GM13976 (cell line): Measurements from ENCODE around the gene INSC.

Experiments
- DNase-seq: peaks from one replicate; pipeline ENCODE4 v3.0.0; 2012; ENCODE audit warnings: low spot score
- in situ Hi-C: fragments of 300-500 bp; cut with MboI; formaldehyde crosslinking; loops from one replicate; pipeline ENCODE4 v1.12.0; 2022; ENCODE audit warnings: low sequenced_read_pairs, mixed read lengths, inconsistent platforms; ENCODE audit not compliant: unreplicated experiment
- TF ChIP-seq, protein P1 (sequence below): IDR thresholded peaks from 2 replicates; pipeline ENCODE4 v1.5.1; 2012; ENCODE audit warnings: borderline replicate concordance, mild to moderate bottlenecking; ENCODE audit not compliant: insufficient read depth; ENCODE audit errors: extremely low read depth, missing control alignments, control extremely low read depth

Gene INSC

DNA sequence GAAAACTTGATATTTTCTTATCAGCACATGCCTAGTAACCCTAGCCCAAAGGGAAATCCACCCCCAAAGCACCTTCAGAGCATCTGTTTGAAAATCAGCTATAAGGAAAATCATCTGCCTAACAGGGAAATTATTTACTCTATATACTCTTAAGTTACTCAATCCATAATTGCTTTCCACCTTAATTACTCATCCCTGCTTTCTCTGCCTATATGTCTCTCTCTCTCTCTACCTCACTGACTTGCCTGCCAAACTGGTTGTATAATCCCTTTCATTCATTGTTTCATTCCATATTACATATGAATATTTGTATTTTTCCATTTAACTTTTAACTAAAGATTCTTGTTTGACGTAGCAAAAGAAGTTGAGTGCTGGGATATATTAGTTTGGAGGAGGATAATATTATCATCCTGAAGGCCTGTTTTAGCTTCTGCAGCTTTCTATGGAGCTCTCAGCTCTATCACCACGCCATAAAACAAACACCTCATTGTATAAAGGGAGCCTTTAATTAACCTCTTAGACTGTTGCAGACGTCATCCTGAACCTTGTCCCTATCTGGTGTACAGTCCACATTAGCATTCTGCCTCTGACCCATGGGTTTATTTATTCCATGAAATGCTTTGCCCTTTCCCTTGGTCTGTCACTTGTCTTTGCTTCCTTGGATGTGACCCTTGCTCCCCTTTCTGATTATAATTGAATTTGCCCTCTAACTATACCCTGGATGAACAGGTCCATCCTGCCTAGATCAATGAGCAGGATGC, 98.9 kb downstream of the INSC start:
- TF ChIP-seq, protein P1, sequence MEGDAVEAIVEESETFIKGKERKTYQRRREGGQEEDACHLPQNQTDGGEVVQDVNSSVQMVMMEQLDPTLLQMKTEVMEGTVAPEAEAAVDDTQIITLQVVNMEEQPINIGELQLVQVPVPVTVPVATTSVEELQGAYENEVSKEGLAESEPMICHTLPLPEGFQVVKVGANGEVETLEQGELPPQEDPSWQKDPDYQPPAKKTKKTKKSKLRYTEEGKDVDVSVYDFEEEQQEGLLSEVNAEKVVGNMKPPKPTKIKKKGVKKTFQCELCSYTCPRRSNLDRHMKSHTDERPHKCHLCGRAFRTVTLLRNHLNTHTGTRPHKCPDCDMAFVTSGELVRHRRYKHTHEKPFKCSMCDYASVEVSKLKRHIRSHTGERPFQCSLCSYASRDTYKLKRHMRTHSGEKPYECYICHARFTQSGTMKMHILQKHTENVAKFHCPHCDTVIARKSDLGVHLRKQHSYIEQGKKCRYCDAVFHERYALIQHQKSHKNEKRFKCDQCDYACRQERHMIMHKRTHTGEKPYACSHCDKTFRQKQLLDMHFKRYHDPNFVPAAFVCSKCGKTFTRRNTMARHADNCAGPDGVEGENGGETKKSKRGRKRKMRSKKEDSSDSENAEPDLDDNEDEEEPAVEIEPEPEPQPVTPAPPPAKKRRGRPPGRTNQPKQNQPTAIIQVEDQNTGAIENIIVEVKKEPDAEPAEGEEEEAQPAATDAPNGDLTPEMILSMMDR = no peak
- in situ Hi-C loops = no loop called here
- DNase-seq = no peak

DNA sequence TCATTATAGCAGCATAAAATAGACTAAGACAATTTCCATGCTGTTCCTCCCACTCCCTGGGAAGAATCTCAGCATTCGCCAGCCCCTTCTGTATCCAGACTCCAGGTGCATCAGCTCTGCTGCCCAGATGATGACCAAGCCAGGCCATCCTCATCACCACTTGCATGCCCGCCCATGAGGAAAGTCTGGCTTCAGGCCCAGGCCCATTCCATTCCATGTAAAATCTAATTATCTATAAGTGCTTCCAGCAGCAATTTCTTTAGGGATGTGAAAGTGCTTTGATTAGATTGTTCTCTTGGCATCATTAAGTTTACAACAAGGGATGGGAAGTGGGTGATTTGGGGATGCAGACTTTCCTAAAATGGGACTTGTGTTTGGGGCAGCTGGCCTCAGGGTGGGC, 100.3 kb downstream of the INSC start:
- in situ Hi-C loops = no loop called here
- TF ChIP-seq, protein P1 = no peak
- no peak for DNase-seq

DNA sequence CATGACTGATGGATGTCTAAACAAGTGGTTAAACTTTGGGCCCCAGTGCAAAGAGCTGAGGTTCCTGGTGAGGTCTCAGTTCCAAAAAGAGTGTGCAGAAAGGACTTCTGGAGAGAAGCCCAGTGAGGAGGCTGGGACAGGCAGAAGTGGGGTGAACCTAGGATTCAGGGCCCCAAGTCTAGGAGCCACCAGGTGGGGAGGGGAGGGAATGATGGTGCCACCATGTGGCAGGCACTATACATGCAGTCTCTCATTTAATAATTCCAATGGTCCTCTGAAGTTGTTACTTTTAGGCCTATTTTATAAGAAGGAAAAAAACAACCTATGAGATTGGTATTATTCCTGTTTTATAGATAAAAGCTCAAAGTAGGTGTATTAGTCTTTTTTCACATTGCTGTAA, 102.0 kb downstream of the INSC start:
- TF ChIP-seq, protein P1 = peak; percentile 34
- in situ Hi-C loops = no loop called here
- DNase-seq = peak; percentile 43

DNA sequence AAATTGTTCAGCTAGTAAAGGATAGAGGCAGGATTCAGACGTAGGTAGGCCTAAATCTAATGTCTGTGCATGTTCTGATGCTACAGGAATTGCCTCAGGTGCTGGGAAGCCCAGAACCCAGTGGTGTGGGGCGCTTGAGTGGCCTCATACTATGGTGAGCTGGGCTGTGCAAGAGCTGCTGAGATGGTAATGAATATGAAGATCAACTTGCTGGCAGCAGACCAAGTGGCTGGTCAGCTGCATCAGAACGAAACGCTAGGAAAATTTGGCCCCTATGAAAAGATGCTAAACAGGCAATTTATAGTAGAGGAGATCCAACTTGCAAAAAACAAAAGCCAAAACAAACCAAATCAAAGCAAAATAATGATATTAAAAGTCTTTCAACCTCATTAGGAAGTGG, 102.7 kb downstream of the INSC start:
- DNase-seq = no peak
- TF ChIP-seq, protein P1 = no peak
- in situ Hi-C loops = no loop called here

DNA sequence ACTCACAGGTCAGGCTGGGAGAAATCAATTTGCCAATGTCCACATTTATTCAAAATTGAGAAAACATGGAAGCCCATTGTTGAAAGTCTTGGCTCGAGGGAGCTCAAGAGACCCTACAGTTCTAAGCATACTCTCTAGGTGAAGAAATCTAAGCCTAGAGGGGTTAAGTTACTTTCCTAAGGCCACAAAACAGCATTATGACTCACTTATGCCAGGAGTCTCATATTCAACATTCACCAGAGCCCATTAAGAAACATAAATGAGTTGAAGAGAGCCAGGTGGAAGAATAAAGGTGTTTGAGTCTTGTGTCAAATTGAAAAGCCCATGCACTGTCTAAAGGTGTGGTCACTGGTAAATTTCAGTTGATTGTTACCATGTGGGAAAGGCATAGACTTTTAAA, 108.1 kb downstream of the INSC start:
- TF ChIP-seq, protein P1 = no peak

DNA sequence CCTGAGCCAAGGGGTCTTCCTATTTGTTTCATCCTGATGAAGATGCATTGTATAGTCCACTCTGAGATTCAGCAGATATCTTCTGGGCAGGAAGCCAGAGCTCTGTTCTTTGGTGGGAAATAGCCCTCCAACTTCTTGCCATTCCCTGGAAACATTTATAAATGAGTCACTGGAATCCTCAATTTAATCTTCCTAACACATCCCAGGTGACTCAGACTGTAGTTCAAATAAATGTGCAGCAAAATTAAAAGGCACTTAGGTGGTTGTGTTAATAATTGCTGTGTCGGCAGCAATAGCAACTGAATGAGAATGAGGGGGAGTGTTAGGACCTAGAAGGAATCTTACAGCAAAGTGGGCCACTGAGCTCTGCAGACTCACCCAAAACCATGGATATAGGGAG, 108.6 kb downstream of the INSC start:
- in situ Hi-C loops = no loop called here
- no peak for DNase-seq
- TF ChIP-seq, protein P1 = no peak

More for the DNA sequence above, 108.1 kb downstream of the INSC start:
- in situ Hi-C loops = no loop called here
- DNase-seq = no peak
